HG03432 (cell line): ENCODE results near the gene SEPTIN3.

Source experiments
- ATAC-seq: cut with Tn5 transposase; IDR thresholded peaks from one replicate; pipeline ENCODE4 v1.9.1; 2021; ENCODE audit warnings: mild to moderate bottlenecking, moderate library complexity; ENCODE audit not compliant: unreplicated experiment

SEPTIN3 gene

GRCh38 chr22:41975299-41976069, 6.2 kb downstream of the SEPTIN3 start:
- no peak for ATAC-seq

- ATAC-seq: no peak
Measured at GRCh38 chr22:41976070-41976901, 7.0 kb downstream of the SEPTIN3 start.

- ATAC-seq: no peak
Measured at GRCh38 chr22:41976961-41977566, 7.8 kb downstream of the SEPTIN3 start.

- ATAC-seq: no peak
Measured at GRCh38 chr22:41978732-41979131, 9.5 kb downstream of the SEPTIN3 start.

- ATAC-seq: no peak
Measured at GRCh38 chr22:41979423-41980250, 10.4 kb downstream of the SEPTIN3 start.

GRCh38 chr22:41982865-41983264, 13.6 kb downstream of the SEPTIN3 start:
- no peak for ATAC-seq

GRCh38 chr22:41983513-41984405, 14.5 kb downstream of the SEPTIN3 start:
- ATAC-seq: no peak

- no peak for ATAC-seq
Measured at GRCh38 chr22:41987276-41987675, 18.0 kb downstream of the SEPTIN3 start.

GRCh38 chr22:41989246-41989645, 20.0 kb downstream of the SEPTIN3 start:
- ATAC-seq: no peak

- no peak for ATAC-seq
Measured at GRCh38 chr22:41991111-41991510, 21.9 kb downstream of the SEPTIN3 start.

- no peak for ATAC-seq
Measured at GRCh38 chr22:41992496-41992895, 23.3 kb downstream of the SEPTIN3 start.

GRCh38 chr22:41995211-41995610, 26.0 kb downstream of the SEPTIN3 start:
- ATAC-seq: no peak

- no peak for ATAC-seq
Measured at GRCh38 chr22:41996826-41997225, 27.6 kb downstream of the SEPTIN3 start.

GRCh38 chr22:41998361-41999261, 29.4 kb downstream of the SEPTIN3 start, which contains the start of gene WBP2NL:
Gene WBP2NL, plus strand, starts transcription at chr22:41998788. Its CDS starts 31 bp downstream, at chr22:41998819.
- peak; percentile 90 for ATAC-seq

GRCh38 chr22:42000466-42000865, 31.2 kb downstream of the SEPTIN3 start:
- no peak for ATAC-seq

GRCh38 chr22:42001121-42001520, 31.9 kb downstream of the SEPTIN3 start:
- no peak for ATAC-seq

GRCh38 chr22:42001706-42002105, 32.5 kb downstream of the SEPTIN3 start:
- ATAC-seq: no peak

GRCh38 chr22:42007922-42008321, 38.7 kb downstream of the SEPTIN3 start:
- no peak for ATAC-seq

GRCh38 chr22:42010778-42011177, 41.5 kb downstream of the SEPTIN3 start:
- ATAC-seq: no peak
